Uterus (tissue), 2 donors: Measurements from ENCODE around the gene TMEM272.
A peak's percentile ranks its signal among the peaks of the same experiment; 100 is the strongest.

Experiments
- POLR2A ChIP-seq, 2 donors: fragments of 450-650 bp; IDR thresholded peaks; one replicate each; pipeline ENCODE4 v1.6.1; 2016; ENCODE audit warnings: antibody characterized with exemption in 2 of 2, mild to moderate bottlenecking in 1 of 2, moderate library complexity in 1 of 2
- TF ChIP-seq, protein P1 (sequence below), 4 experiments: fragments of 200-600 bp in 2 of 4; fragments of 450-650 bp in 2 of 4; sonication (generic) in 2 of 4; IDR thresholded peaks; one replicate each; pipeline ENCODE4 v1.5.1; 2016 to 2019; ENCODE audit warnings: antibody characterized with exemption in 4 of 4, mild to moderate bottlenecking in 2 of 4, moderate library complexity in 1 of 4

DNA sequence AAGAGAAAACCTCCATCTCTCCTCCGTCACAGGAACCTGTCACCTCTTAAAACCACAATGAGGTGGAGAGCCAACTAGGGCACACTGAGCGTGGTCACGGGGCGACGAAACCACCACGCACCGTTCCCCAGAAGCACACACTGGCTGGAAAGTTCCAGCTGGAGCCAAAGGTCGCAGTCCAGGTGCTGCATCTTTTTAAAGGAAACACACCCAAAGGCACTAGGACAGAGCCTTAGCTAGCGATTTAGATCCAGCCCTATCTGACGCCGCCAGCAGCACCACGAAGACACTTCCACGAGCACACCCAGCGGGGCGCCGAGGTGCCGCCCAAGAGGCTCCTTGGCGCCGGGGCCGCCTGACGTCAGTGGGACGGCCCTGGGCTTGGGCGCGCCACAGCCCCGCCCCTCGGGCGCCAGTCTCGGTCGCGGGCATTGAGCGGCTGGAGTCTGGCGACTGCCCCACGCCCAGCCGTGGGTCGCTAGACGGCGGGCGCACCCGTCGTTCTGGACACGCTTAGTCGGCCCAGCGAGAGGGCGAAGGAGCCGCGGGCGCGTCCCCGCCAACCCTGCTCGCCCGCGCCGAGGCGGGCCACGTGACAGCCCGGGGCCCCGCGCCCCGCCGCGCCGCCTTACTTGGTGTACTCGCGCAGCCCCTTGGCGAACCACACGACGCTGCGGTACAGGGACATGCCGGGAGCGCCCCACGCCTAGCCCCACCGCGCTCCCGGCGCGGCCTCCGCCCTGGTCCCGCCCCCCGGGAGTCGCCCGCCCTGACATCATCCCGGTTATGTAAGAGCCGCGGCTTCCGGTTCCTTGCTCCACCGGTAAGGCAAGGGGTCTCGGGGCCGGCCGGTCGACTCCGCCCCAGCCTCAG lies 41.3 kb downstream of the TMEM272 start, which contains the start of gene DHRS12:
- TF ChIP-seq, protein P1, sequence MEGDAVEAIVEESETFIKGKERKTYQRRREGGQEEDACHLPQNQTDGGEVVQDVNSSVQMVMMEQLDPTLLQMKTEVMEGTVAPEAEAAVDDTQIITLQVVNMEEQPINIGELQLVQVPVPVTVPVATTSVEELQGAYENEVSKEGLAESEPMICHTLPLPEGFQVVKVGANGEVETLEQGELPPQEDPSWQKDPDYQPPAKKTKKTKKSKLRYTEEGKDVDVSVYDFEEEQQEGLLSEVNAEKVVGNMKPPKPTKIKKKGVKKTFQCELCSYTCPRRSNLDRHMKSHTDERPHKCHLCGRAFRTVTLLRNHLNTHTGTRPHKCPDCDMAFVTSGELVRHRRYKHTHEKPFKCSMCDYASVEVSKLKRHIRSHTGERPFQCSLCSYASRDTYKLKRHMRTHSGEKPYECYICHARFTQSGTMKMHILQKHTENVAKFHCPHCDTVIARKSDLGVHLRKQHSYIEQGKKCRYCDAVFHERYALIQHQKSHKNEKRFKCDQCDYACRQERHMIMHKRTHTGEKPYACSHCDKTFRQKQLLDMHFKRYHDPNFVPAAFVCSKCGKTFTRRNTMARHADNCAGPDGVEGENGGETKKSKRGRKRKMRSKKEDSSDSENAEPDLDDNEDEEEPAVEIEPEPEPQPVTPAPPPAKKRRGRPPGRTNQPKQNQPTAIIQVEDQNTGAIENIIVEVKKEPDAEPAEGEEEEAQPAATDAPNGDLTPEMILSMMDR (IDR thresholded peaks at IDR 0.05), result peak in 3 of 4 experiments; percentile 7 to 42 (median 16)
- peak; percentile 73 to 97 for TF ChIP-seq POLR2A (IDR thresholded peaks at IDR 0.05)
